Chondrocyte (in vitro differentiated cells): ENCODE results near the gene ITPR2. TPM values are rescaled to one million over a fixed set of nuclear protein-coding genes. Genes with fewer than 3 reads are reported as not detected.

Experiments used
- DNase-seq: peaks from one replicate; pipeline ENCODE4 v3.0.0; 2021; ENCODE audit warnings: mixed read lengths, low spot score
- H3K27ac Mint-ChIP-seq: one replicate; pipeline ENCODE4 v1.8.0; 2021; ENCODE audit warnings: mild to moderate bottlenecking, moderate library complexity, mixed read lengths; ENCODE audit not compliant: unreplicated experiment
- H3K27me3 Mint-ChIP-seq: 2 replicates; pipeline ENCODE4 v1.8.0; 2021; ENCODE audit warnings: low read depth, mixed read lengths
- H3K36me3 Mint-ChIP-seq: 2 replicates; pipeline ENCODE4 v1.8.0; 2021; ENCODE audit warnings: low read depth, mixed read lengths
- H3K4me1 Mint-ChIP-seq: 2 replicates; pipeline ENCODE4 v1.8.0; 2021; ENCODE audit warnings: low read depth, mild to moderate bottlenecking, mixed read lengths
- H3K4me3 Mint-ChIP-seq: one replicate; pipeline ENCODE4 v1.8.0; 2021; ENCODE audit warnings: mild to moderate bottlenecking, moderate library complexity, mixed read lengths; ENCODE audit not compliant: unreplicated experiment
- H3K9me3 Mint-ChIP-seq: 2 replicates; pipeline ENCODE4 v1.8.0; 2021; ENCODE audit warnings: low read depth, mixed read lengths
- CTCF ChIP-seq: fragments of 200-600 bp; sonication (generic); IDR thresholded peaks from 2 replicates; pipeline ENCODE4 v1.5.0; 2021; ENCODE audit warnings: antibody characterized with exemption, mild to moderate bottlenecking, moderate library complexity
- total RNA-seq: library from RNA; stranded (reverse); gene quantifications from 3 replicates; pipeline ENCODE4 v1.2.1, GENCODE V29; 2021

ITPR2 gene
- total RNA-seq, 1 donor from 2014 or later = 18.7 TPM

DNA sequence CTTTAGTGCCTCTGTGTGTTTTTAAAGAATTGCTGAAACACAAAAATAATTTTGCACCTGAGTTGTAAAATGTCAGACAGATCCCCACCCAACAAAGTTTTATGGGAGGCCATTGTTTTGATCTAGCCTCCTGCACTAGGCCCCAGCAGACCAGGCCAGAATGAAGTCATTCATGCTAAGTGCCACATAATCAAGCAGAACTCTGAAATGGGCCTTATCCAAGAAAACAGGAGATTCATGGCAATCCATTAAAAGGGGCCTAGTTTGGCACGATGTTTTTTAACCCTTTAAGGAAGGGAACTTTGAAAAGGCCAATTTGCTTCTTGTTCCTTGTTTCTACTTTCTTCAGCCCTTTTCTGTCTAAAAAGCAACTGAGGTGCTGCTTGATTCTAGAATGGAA is 260.9 kb downstream of the ITPR2 start:
- TF ChIP-seq CTCF = no peak
- H3K27ac Mint-ChIP-seq = no peak overlapping the region
- H3K4me3 Mint-ChIP-seq = no peak overlapping the region
- no peak for DNase-seq
- no peaks in the 10 kb centered on the region for H3K4me1 Mint-ChIP-seq
- H3K9me3 Mint-ChIP-seq = no peaks in the 10 kb centered on the region
- no peaks in the 10 kb centered on the region for H3K27me3 Mint-ChIP-seq
- H3K36me3 Mint-ChIP-seq = peaks cover 14% of the 10 kb centered on the region

DNA sequence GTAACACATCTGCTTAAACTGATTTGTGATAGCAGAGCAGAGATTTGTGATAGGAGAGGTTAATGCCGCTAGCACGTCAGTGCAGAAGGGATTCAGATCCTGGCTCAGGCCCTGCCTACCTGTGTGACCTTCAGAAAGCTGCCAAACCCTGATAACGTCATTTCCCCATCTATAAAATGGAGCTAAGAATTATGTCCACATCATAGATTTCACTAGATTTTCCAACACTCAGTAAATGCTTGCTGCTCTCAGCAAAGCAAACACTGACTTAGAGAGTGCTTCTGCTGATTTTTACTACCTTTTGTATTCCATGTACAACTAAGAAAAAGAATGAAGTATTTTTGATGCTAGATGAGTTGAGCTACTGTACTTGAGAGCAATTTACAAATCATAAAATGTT is 261.4 kb downstream of the ITPR2 start:
- H3K4me3 Mint-ChIP-seq = no peak overlapping the region
- H3K36me3 Mint-ChIP-seq = peaks cover 12% of the 10 kb centered on the region
- TF ChIP-seq CTCF = no peak
- no peaks in the 10 kb centered on the region for H3K27me3 Mint-ChIP-seq
- no peak overlapping the region for H3K27ac Mint-ChIP-seq
- no peak for DNase-seq
- H3K9me3 Mint-ChIP-seq = no peaks in the 10 kb centered on the region
- H3K4me1 Mint-ChIP-seq = no peaks in the 10 kb centered on the region

GRCh38 chr12:26567126-26567525 is 265.9 kb downstream of the ITPR2 start:
- Mint-ChIP-seq H3K36me3 (no peaks in the 10 kb centered on the region), H3K9me3 (no peaks in the 10 kb centered on the region), H3K27ac (no peak overlapping the region), H3K4me3 (no peak overlapping the region), H3K4me1 (peaks cover 3% of the 10 kb centered on the region), H3K27me3 (no peaks in the 10 kb centered on the region)
- TF ChIP-seq CTCF = no peak
- DNase-seq = no peak

- Mint-ChIP-seq H3K36me3 (no peaks in the 10 kb centered on the region), H3K27me3 (no peaks in the 10 kb centered on the region), H3K4me1 (peaks cover 6% of the 10 kb centered on the region), H3K9me3 (no peaks in the 10 kb centered on the region), H3K4me3 (no peak overlapping the region), H3K27ac (no peak overlapping the region)
- no peak for DNase-seq
- TF ChIP-seq CTCF = no peak
Measured at GRCh38 chr12:26566675-26567074, 266.3 kb downstream of the ITPR2 start.

DNA sequence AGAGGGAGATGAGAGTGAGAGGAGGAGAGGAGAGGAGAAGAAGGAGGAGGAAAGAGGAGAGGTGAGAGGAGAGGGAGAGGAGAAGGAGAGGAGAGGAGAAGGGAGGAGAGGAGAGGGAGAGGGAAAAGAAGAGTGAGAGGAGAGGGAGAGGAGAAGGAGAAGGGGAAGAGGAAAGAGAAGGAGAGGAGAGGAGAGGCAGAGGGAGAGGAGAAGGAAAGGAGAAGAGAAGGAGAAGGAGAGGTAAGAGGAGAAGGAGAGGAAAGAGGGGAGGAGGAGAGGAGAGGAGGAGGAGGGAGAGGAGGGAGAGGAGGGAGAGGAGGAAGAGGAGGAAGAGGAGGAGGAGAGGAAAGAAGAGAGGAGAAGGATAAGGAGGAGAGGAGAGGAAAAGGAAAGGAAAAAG is 266.8 kb downstream of the ITPR2 start:
- Mint-ChIP-seq H3K4me3 (no peak overlapping the region), H3K36me3 (no peaks in the 10 kb centered on the region), H3K27me3 (no peaks in the 10 kb centered on the region), H3K27ac (no peak overlapping the region), H3K9me3 (no peaks in the 10 kb centered on the region), H3K4me1 (peaks cover 6% of the 10 kb centered on the region)
- TF ChIP-seq CTCF = no peak
- DNase-seq = no peak
